Stimulated activated naive CD4-positive, alpha-beta T cell (primary cell): Measurements from ENCODE around the gene HS3ST4.

Experiments used
- DNase-seq, 6 experiments: peaks; one replicate each; lab custom pipeline; 2025; lab: John Stamatoyannopoulos, UW

HS3ST4 gene

GRCh38 chr16:26108836-26109505 lies 417.2 kb downstream of the HS3ST4 start:
- DNase-seq: no peak

GRCh38 chr16:26111900-26112299 lies 420.1 kb downstream of the HS3ST4 start:
- DNase-seq: no peak

GRCh38 chr16:26118575-26118974 lies 426.8 kb downstream of the HS3ST4 start:
- DNase-seq: no peak

- DNase-seq: no peak
Observed at GRCh38 chr16:26120729-26121128, 429.0 kb downstream of the HS3ST4 start.

- no peak for DNase-seq
Observed at GRCh38 chr16:26128296-26128695, 436.5 kb downstream of the HS3ST4 start.

GRCh38 chr16:26129997-26130396 lies 438.2 kb downstream of the HS3ST4 start:
- DNase-seq: no peak

GRCh38 chr16:26133416-26134093 lies 441.8 kb downstream of the HS3ST4 start:
- DNase-seq: no peak

- no peak for DNase-seq
Observed at GRCh38 chr16:26134588-26134987, 442.8 kb downstream of the HS3ST4 start.

GRCh38 chr16:26137956-26138355 lies 446.2 kb downstream of the HS3ST4 start:
- DNase-seq: no peak

- no peak for DNase-seq
Observed at GRCh38 chr16:26139091-26139490, 447.3 kb downstream of the HS3ST4 start.

- DNase-seq: no peak
Observed at GRCh38 chr16:26139884-26140283, 448.1 kb downstream of the HS3ST4 start.

GRCh38 chr16:26149364-26150190 lies 457.8 kb downstream of the HS3ST4 start:
- no peak for DNase-seq

GRCh38 chr16:26155221-26155620 lies 463.5 kb downstream of the HS3ST4 start:
- DNase-seq: no peak

GRCh38 chr16:26157319-26157718 lies 465.6 kb downstream of the HS3ST4 start:
- DNase-seq: no peak

GRCh38 chr16:26158142-26158759 lies 466.5 kb downstream of the HS3ST4 start:
- DNase-seq: no peak

GRCh38 chr16:26161461-26162180 lies 469.9 kb downstream of the HS3ST4 start:
- DNase-seq: no peak

GRCh38 chr16:26169473-26169872 lies 477.7 kb downstream of the HS3ST4 start:
- DNase-seq: no peak

- DNase-seq: no peak
Observed at GRCh38 chr16:26175944-26176343, 484.2 kb downstream of the HS3ST4 start.

- DNase-seq: no peak
Observed at GRCh38 chr16:26177438-26177837, 485.7 kb downstream of the HS3ST4 start.

- DNase-seq: no peak
Observed at GRCh38 chr16:26178298-26178697, 486.5 kb downstream of the HS3ST4 start.

GRCh38 chr16:26186091-26186615 lies 494.4 kb downstream of the HS3ST4 start:
- DNase-seq: no peak
